ENCODE results near the gene CUBN. TPM values are rescaled to one million over a fixed set of nuclear protein-coding genes. Genes with fewer than 3 reads are reported as not detected.

The CUBN gene
- total RNA-seq, 1 donor from 2014 or later, result 2.7 TPM

DNA sequence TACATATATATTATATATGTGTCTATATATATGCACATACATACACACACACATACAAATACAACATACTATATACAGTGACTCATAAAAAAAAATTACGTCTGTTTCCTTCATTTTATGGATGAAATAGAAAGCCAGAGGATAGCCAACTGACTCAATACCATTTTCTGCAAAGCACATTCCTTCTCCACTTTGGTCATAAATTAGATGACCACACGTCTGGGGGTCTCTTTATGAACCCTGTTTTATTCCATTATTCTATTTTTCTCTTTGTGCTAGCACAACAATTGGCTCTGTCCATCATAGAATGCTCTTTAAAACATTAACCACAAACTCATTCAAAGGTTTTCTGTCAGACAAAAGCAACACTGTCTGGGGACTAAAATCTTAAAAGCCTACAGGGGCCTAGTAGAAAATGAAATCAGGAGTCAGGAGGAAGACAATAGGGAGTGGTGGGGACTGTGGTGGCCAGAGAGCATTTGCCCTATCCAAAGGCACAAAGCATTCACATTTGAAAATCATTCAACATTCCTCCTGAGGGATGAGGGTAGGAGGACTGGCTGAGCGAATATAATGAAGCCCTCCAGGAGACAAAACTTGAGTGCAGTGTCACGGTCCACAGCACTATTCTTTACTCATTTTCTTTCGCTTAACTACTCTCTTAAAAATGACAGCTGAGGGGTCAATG lies 4.3 kb downstream of the CUBN start:
- no peak for FAIRE-seq
- Histone ChIP-seq H3K4me2 (ENCODE audit: low read length) (no peak overlapping the region), H3K9me3 (ENCODE audit: insufficient read depth, low read depth, low read length) (no peaks in the 10 kb centered on the region), H3K27me3 (ENCODE audit: insufficient read depth, low read length) (no peaks in the 10 kb centered on the region), H3K4me1 (ENCODE audit: insufficient read depth, low read length) (peaks cover 14% of the 10 kb centered on the region), H3K36me3 (ENCODE audit: insufficient read depth, low read length) (no peaks in the 10 kb centered on the region), H3K79me2 (ENCODE audit: insufficient read depth, low read length) (no peaks in the 10 kb centered on the region), H3K4me3 (ENCODE audit: insufficient read depth, low read depth, low read length) (no peak overlapping the region), H2AFZ (ENCODE audit: low read depth, low read length) (peak overlapping the region; percentile 7), H4K20me1 (ENCODE audit: insufficient read depth, low read length) (no peaks in the 10 kb centered on the region), H3K27ac (ENCODE audit: low read depth, low read length) (no peak overlapping the region), H3K9ac (ENCODE audit: low read length) (no peak overlapping the region)
- peaks cover 27% of the 10 kb centered on the region for H3K4me1 Mint-ChIP-seq (ENCODE audit: low read depth, unreplicated experiment)
- TF ChIP-seq, protein P1, sequence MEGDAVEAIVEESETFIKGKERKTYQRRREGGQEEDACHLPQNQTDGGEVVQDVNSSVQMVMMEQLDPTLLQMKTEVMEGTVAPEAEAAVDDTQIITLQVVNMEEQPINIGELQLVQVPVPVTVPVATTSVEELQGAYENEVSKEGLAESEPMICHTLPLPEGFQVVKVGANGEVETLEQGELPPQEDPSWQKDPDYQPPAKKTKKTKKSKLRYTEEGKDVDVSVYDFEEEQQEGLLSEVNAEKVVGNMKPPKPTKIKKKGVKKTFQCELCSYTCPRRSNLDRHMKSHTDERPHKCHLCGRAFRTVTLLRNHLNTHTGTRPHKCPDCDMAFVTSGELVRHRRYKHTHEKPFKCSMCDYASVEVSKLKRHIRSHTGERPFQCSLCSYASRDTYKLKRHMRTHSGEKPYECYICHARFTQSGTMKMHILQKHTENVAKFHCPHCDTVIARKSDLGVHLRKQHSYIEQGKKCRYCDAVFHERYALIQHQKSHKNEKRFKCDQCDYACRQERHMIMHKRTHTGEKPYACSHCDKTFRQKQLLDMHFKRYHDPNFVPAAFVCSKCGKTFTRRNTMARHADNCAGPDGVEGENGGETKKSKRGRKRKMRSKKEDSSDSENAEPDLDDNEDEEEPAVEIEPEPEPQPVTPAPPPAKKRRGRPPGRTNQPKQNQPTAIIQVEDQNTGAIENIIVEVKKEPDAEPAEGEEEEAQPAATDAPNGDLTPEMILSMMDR (IDR thresholded peaks at IDR 0.05; ENCODE audit: insufficient read depth, low read depth, low read length), result no peak
- no peak for TF ChIP-seq EZH2 (IDR thresholded peaks at IDR 0.05; ENCODE audit: insufficient read depth, low read length)
- no peak overlapping the region for H3K4me3 Mint-ChIP-seq (ENCODE audit: unreplicated experiment)
- H3K36me3 Mint-ChIP-seq (ENCODE audit: low read depth, unreplicated experiment), result no peaks in the 10 kb centered on the region
- DNase-seq (ENCODE audit: low read depth), result no peak
- no peaks in the 10 kb centered on the region for H3K27me3 Mint-ChIP-seq (ENCODE audit: low read depth, unreplicated experiment)
- no peak overlapping the region for H3K27ac Mint-ChIP-seq (ENCODE audit: unreplicated experiment)
- H3K9me3 Mint-ChIP-seq (ENCODE audit: unreplicated experiment), result no peaks in the 10 kb centered on the region

DNA sequence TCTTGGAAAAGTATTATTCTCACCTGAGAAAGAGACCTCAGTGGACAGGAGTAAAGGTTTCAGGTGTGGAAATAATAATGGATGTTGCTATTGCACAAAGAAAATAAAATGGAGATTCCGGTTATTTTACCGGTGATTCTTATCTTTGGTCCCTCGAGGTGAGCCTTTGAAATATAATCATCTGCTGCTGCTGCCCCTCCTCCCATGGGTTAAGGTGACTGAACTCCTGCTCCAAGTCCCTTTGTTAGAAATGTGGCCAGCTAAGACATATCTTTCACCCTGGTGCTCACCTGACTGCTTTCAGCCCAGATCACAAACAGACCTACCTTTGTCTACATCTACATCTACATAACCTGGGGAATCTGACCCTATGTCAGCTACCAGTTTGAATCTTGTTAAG lies 5.7 kb downstream of the CUBN start:
- H2AFZ ChIP-seq (ENCODE audit: low read depth, low read length), result no peak overlapping the region
- H3K4me2 ChIP-seq (ENCODE audit: low read length), result peak overlapping the region; percentile 63
- peaks cover 14% of the 10 kb centered on the region for H3K4me1 ChIP-seq (ENCODE audit: insufficient read depth, low read length)
- TF ChIP-seq EZH2 (IDR thresholded peaks at IDR 0.05; ENCODE audit: insufficient read depth, low read length), result no peak
- TF ChIP-seq, protein P1 (IDR thresholded peaks at IDR 0.05; ENCODE audit: insufficient read depth, low read depth, low read length), result no peak
- no peaks in the 10 kb centered on the region for H4K20me1 ChIP-seq (ENCODE audit: insufficient read depth, low read length)
- Mint-ChIP-seq H3K4me1 (ENCODE audit: low read depth, unreplicated experiment) (peaks cover 27% of the 10 kb centered on the region), H3K36me3 (ENCODE audit: low read depth, unreplicated experiment) (no peaks in the 10 kb centered on the region), H3K4me3 (ENCODE audit: unreplicated experiment) (no peak overlapping the region), H3K9me3 (ENCODE audit: unreplicated experiment) (no peaks in the 10 kb centered on the region), H3K27me3 (ENCODE audit: low read depth, unreplicated experiment) (no peaks in the 10 kb centered on the region), H3K27ac (ENCODE audit: unreplicated experiment) (no peak overlapping the region)
- no peaks in the 10 kb centered on the region for H3K79me2 ChIP-seq (ENCODE audit: insufficient read depth, low read length)
- no peaks in the 10 kb centered on the region for H3K36me3 ChIP-seq (ENCODE audit: insufficient read depth, low read length)
- peak overlapping the region; percentile 36 for H3K9ac ChIP-seq (ENCODE audit: low read length)
- FAIRE-seq (no peak), DNase-seq (ENCODE audit: low read depth) (no peak)
- H3K27ac ChIP-seq (ENCODE audit: low read depth, low read length), result peak overlapping the region; percentile 83
- H3K27me3 ChIP-seq (ENCODE audit: insufficient read depth, low read length), result no peaks in the 10 kb centered on the region
- no peak overlapping the region for H3K4me3 ChIP-seq (ENCODE audit: insufficient read depth, low read depth, low read length)
- H3K9me3 ChIP-seq (ENCODE audit: insufficient read depth, low read depth, low read length), result no peaks in the 10 kb centered on the region

All from astrocyte (in vitro differentiated cells and primary cell).